CD8-positive, alpha-beta memory T cell (primary cell): ENCODE measurements around the gene RNU6-9. TPM values are rescaled to one million over a fixed set of nuclear protein-coding genes. Genes with fewer than 3 reads are reported as not detected.

Experiments used
- CTCF ChIA-PET: fragments of 350-600 bp; sonication (Branson Sonifier 250); formaldehyde crosslinking; loops from one replicate; lab custom pipeline; 2021; ENCODE audit warnings: antibody characterized with exemption; lab: Charles Lee
- POLR2A ChIA-PET: fragments of 350-600 bp; sonication (Branson Sonifier 250); formaldehyde crosslinking; loops from one replicate; lab custom pipeline; 2021; ENCODE audit warnings: antibody characterized with exemption; lab: Charles Lee
- DNase-seq, 5 donors: peaks; one replicate each; pipeline versions ENCODE4 v3.0.0 to v3.0.0-alpha.2; 2020 to 2022; ENCODE audit warnings: mixed read lengths in 1 of 5
- H3K27ac ChIP-seq: one replicate; pipeline ENCODE4 v1.7.0; 2013; ENCODE audit warnings: low read depth, mild to moderate bottlenecking, low read length, moderate library complexity
- H3K27me3 ChIP-seq: 2 replicates; pipeline ENCODE4 v1.7.0; 2013; ENCODE audit warnings: low read length, mild to moderate bottlenecking; ENCODE audit not compliant: insufficient read depth, poor library complexity, severe bottlenecking
- H3K36me3 ChIP-seq: 2 replicates; pipeline ENCODE4 v1.7.0; 2013; ENCODE audit warnings: mild to moderate bottlenecking, low read length, moderate library complexity; ENCODE audit not compliant: insufficient read depth
- H3K4me1 ChIP-seq: 2 replicates; pipeline ENCODE4 v1.7.0; 2013; ENCODE audit warnings: mild to moderate bottlenecking, low read length, moderate library complexity; ENCODE audit not compliant: insufficient read depth
- H3K4me3 ChIP-seq: 2 replicates; pipeline ENCODE4 v1.7.0; 2013; ENCODE audit warnings: mild to moderate bottlenecking, low read length
- H3K9me3 ChIP-seq: 2 replicates; pipeline ENCODE4 v1.7.0; 2013; ENCODE audit warnings: mild to moderate bottlenecking, low read length
- H3K27ac Mint-ChIP-seq, 8 donors: one replicate each; pipeline ENCODE4 v1.8.0; 2020 to 2021; ENCODE audit warnings: mixed read lengths in 8 of 8, mild to moderate bottlenecking in 6 of 8, inconsistent platforms in 3 of 8, moderate library complexity in 3 of 8
- H3K27me3 Mint-ChIP-seq, 2 donors: one replicate each; pipeline ENCODE4 v1.8.0; 2020 to 2021; ENCODE audit warnings: mixed read lengths in 2 of 2, mild to moderate bottlenecking in 1 of 2, moderate library complexity in 1 of 2
- H3K36me3 Mint-ChIP-seq, 3 donors: one replicate each; pipeline ENCODE4 v1.8.0; 2020 to 2021; ENCODE audit warnings: mixed read lengths in 3 of 3, inconsistent platforms in 1 of 3, mild to moderate bottlenecking in 1 of 3
- H3K4me1 Mint-ChIP-seq, 3 donors: one replicate each; pipeline ENCODE4 v1.8.0; 2020 to 2021; ENCODE audit warnings: mixed read lengths in 3 of 3, inconsistent platforms in 1 of 3, mild to moderate bottlenecking in 1 of 3
- H3K4me3 Mint-ChIP-seq, 7 donors: one replicate each; pipeline ENCODE4 v1.8.0; 2020 to 2021; ENCODE audit warnings: mixed read lengths in 7 of 7, mild to moderate bottlenecking in 6 of 7, moderate library complexity in 4 of 7, inconsistent platforms in 2 of 7
- H3K9me3 Mint-ChIP-seq, 5 donors: one replicate each; pipeline ENCODE4 v1.8.0; 2020 to 2022; ENCODE audit warnings: mixed read lengths in 5 of 5, mild to moderate bottlenecking in 3 of 5, moderate library complexity in 2 of 5, inconsistent platforms in 1 of 5
- polyA plus RNA-seq: library from polyadenylated mRNA; unstranded; fragments of 300-500 nt; fragmentation: Illumina TruSeq; gene quantifications from one replicate; pipeline ENCODE4 v1.2.3, GENCODE V29; 2021
- total RNA-seq, 2 experiments: library from RNA; stranded (reverse); gene quantifications; one replicate each; pipeline ENCODE4 v1.2.3, GENCODE V29; 2021

Gene RNU6-9
- total and polyA plus RNA-seq, 3 experiments from 2014 or later: not detected

DNA sequence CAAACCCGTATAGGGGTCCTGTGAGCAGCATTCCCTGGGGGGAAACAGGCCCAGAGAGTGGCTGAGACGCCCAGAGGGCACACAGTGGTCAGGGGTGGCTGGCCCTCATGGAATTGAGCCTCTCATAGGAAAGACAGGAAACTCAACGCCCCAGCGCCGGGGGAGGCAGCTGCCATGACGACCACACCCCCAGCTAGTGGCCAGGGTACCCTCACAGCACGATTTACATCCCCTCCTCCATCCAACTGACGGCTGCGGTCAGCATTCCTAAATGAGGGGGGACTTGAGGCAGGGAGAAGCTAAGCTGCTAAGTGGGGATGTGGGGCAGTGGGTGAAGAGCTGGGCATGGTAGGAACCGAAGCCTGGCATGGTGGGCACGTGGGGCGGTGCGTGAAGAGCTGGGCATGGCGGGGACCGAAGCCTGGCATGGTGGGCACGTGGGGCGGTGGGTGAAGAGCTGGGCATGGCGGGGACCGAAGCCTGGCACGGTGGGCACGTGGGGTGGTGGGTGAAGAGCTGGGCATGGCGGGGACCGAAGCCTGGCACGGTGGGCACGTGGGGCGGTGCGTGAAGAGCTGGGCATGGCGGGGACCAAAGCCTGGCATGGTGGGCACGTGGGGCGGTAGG lies 10.3 kb upstream of the RNU6-9 start:
- Mint-ChIP-seq H3K27ac (peak overlapping the region in 1 of 8 donors; percentile 10), H3K9me3 (no peaks in the 10 kb centered on the region), H3K36me3 (peaks cover 0 to 52% (median 0%) of the 10 kb centered on the region in 3 donors), H3K27me3 (peaks cover 0 to 2% of the 10 kb centered on the region in 2 donors), H3K4me3 (peak overlapping the region in 1 of 7 donors; percentile 18), H3K4me1 (peaks cover 0 to 11% (median 4%) of the 10 kb centered on the region in 3 donors)
- CTCF ChIA-PET: interaction anchor here (0.6 to 3.3 kb wide), 5 partner anchors 10 to 34 kb away, joined by 3 to 20 read pairs (median 3); partner anchors contain the start of genes KISS1R, MED16 and RNU6-9
- peaks cover 3% of the 10 kb centered on the region for H3K36me3 ChIP-seq
- POLR2A ChIA-PET: interaction anchor here (0.5 kb wide), 1 partner anchor 16 kb away, joined by 4 read pairs; no protein-coding TSS in a partner anchor
- DNase-seq: no peak
- H3K27me3 ChIP-seq: no peaks in the 10 kb centered on the region
- H3K27ac ChIP-seq: no peak overlapping the region
- no peak overlapping the region for H3K4me3 ChIP-seq
- no peaks in the 10 kb centered on the region for H3K9me3 ChIP-seq
- peaks cover 4% of the 10 kb centered on the region for H3K4me1 ChIP-seq

GRCh38 chr19:883661-884211 lies 9.5 kb upstream of the RNU6-9 start:
- H3K36me3 Mint-ChIP-seq: peaks cover 0 to 55% (median 0%) of the 10 kb centered on the region in 3 donors
- Histone ChIP-seq H3K4me3 (no peak overlapping the region), H3K9me3 (no peaks in the 10 kb centered on the region), H3K36me3 (peaks cover 3% of the 10 kb centered on the region), H3K4me1 (peaks cover 4% of the 10 kb centered on the region), H3K27ac (no peak overlapping the region), H3K27me3 (no peaks in the 10 kb centered on the region)
- H3K27me3 Mint-ChIP-seq: peaks cover 0 to 2% of the 10 kb centered on the region in 2 donors
- no peaks in the 10 kb centered on the region for H3K9me3 Mint-ChIP-seq
- CTCF ChIA-PET: interaction anchor here (1.9 to 3.3 kb wide), 2 partner anchors 10 to 20 kb away, joined by 7 to 20 read pairs; partner anchors contain the start of genes MED16 and RNU6-9
- POLR2A ChIA-PET: no interaction called here
- H3K27ac Mint-ChIP-seq: no peak overlapping the region
- DNase-seq: no peak
- no peak overlapping the region for H3K4me3 Mint-ChIP-seq
- peaks cover 0 to 14% (median 6%) of the 10 kb centered on the region in 3 donors for H3K4me1 Mint-ChIP-seq

DNA sequence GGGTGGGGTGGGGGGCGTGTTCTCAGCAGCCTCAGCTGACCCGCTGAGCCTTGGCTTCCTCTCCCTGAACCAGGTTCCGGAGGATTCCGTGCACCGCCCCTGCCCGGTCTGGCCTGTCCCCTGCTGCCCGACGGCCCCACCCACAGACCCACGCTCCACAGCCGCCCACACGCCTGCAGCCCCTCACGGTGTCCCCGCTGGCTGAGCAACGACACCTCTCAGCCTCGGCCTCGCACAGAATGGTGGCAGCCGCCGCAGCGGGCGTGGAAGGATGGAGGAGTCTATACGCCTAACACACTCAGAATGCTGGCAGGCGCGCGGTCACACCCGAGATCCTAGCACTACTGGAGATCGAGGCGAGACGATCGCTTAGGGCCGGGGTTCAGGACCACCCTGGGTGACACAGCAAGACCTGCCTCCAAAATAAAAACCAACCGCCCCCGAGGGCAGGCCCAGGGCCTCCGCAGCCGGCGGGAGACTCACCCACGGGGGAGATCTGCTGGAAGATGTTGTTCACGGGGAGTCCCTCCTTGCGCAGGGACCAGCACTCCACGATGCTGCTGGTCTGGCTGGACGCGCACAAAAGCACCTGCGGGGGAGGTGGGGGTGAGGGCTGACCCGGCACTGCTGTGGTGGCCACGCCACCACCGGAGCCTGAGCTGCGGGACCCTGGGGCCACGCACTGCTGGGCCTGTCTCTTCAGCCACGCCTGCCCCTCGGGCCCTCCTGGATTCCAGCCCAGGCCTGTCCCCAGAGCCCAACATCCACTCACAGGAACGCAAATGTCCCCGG lies 8.7 kb upstream of the RNU6-9 start:
- peaks cover 0 to 60% (median 0%) of the 10 kb centered on the region in 3 donors for H3K36me3 Mint-ChIP-seq
- Histone ChIP-seq H3K27me3 (no peaks in the 10 kb centered on the region), H3K4me1 (peaks cover 4% of the 10 kb centered on the region), H3K36me3 (peaks cover 7% of the 10 kb centered on the region), H3K4me3 (no peak overlapping the region), H3K9me3 (no peaks in the 10 kb centered on the region), H3K27ac (no peak overlapping the region)
- DNase-seq: no peak
- peaks cover 0 to 19% (median 9%) of the 10 kb centered on the region in 3 donors for H3K4me1 Mint-ChIP-seq
- no peaks in the 10 kb centered on the region for H3K9me3 Mint-ChIP-seq
- no peak overlapping the region for H3K4me3 Mint-ChIP-seq
- H3K27me3 Mint-ChIP-seq: peaks cover 0 to 2% of the 10 kb centered on the region in 2 donors
- H3K27ac Mint-ChIP-seq: no peak overlapping the region
- POLR2A ChIA-PET: no interaction called here
- CTCF ChIA-PET: no interaction called here

DNA sequence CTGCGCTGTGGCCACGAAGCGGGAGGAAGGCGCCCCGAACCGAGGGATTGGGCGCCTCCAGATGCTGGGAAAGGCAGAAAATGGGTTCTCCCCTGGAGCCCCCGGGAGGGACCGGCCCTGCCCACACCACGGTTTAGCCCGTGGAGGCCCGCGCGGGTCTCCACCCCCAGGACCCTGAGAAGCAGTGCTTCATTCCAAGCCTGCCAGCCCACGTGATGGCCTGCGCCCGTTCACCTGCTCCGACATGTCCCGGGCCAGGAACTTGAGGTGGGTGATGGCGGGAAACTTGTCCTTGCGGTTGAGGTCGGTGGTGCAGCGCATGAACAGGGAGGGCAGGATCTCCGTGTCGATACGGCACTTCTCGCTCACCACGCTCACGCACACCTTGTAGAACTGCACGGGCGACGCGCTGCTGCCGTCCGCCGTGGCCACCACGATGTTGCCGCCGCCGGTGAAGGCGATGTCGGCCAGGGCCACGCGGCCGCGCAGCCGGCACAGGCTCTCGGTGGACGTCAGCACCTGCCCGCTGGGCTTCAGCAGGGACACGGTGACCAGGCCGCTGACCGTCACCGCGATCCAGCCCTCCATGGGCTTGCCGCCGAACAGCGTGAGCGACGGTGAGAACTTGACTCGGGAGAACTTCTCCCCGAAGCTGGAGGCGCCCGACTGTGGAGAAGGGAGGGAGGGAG lies 7.6 kb upstream of the RNU6-9 start:
- H3K27me3 ChIP-seq: no peaks in the 10 kb centered on the region
- H3K36me3 Mint-ChIP-seq: peaks cover 0 to 70% (median 0%) of the 10 kb centered on the region in 3 donors
- H3K36me3 ChIP-seq: peaks cover 14% of the 10 kb centered on the region
- H3K27ac ChIP-seq: no peak overlapping the region
- ChIA-PET CTCF (interaction anchor here (0.9 kb wide), 1 partner anchor 22 kb away, joined by 3 read pairs; no protein-coding TSS in a partner anchor), POLR2A (no interaction called here)
- no peaks in the 10 kb centered on the region for H3K9me3 Mint-ChIP-seq
- H3K4me1 Mint-ChIP-seq: peaks cover 0 to 28% (median 12%) of the 10 kb centered on the region in 3 donors
- no peak overlapping the region for H3K4me3 ChIP-seq
- H3K9me3 ChIP-seq: no peaks in the 10 kb centered on the region
- peaks cover 4% of the 10 kb centered on the region for H3K4me1 ChIP-seq
- no peak overlapping the region for H3K4me3 Mint-ChIP-seq
- H3K27ac Mint-ChIP-seq: peak overlapping the region in 1 of 8 donors; percentile 70
- peaks cover 0 to 2% of the 10 kb centered on the region in 2 donors for H3K27me3 Mint-ChIP-seq
- DNase-seq: no peak

- Mint-ChIP-seq H3K4me1 (peaks cover 5 to 37% (median 14%) of the 10 kb centered on the region in 3 donors), H3K27ac (peak overlapping the region in 3 of 8 donors; percentile 42 to 95 (median 70)), H3K4me3 (no peak overlapping the region), H3K36me3 (peaks cover 0 to 58% (median 0%) of the 10 kb centered on the region in 3 donors), H3K9me3 (no peaks in the 10 kb centered on the region), H3K27me3 (peaks cover 0 to 2% of the 10 kb centered on the region in 2 donors)
- Histone ChIP-seq H3K4me1 (peaks cover 6% of the 10 kb centered on the region), H3K9me3 (no peaks in the 10 kb centered on the region), H3K27ac (no peak overlapping the region), H3K36me3 (peaks cover 14% of the 10 kb centered on the region), H3K27me3 (no peaks in the 10 kb centered on the region), H3K4me3 (no peak overlapping the region)
- CTCF ChIA-PET: no interaction called here
- POLR2A ChIA-PET: interaction anchor here (1.2 kb wide), 1 partner anchor 12 kb away, joined by 3 read pairs; no protein-coding TSS in a partner anchor
- no peak for DNase-seq
These were observed 6.2 kb upstream of the RNU6-9 start for GRCh38 chr19:887072-887471.

- no peaks in the 10 kb centered on the region for H3K27me3 ChIP-seq
- peak overlapping the region in 2 of 7 donors; percentile 6 to 16 for H3K4me3 Mint-ChIP-seq
- peaks cover 0 to 2% of the 10 kb centered on the region in 2 donors for H3K27me3 Mint-ChIP-seq
- H3K36me3 Mint-ChIP-seq: peaks cover 0 to 53% (median 0%) of the 10 kb centered on the region in 3 donors
- peaks cover 14% of the 10 kb centered on the region for H3K36me3 ChIP-seq
- H3K4me1 Mint-ChIP-seq: peaks cover 5 to 40% (median 14%) of the 10 kb centered on the region in 3 donors
- H3K9me3 ChIP-seq: no peaks in the 10 kb centered on the region
- ChIA-PET POLR2A (interaction anchor here (1.2 to 2.2 kb wide), 3 partner anchors 13 to 22 kb away, joined by 3 to 10 read pairs (median 5); no protein-coding TSS in a partner anchor), CTCF (interaction anchor here (1.0 to 1.1 kb wide), 2 partner anchors 9 to 23 kb away, joined by 3 read pairs; no protein-coding TSS in a partner anchor)
- no peak overlapping the region for H3K4me3 ChIP-seq
- no peak overlapping the region for H3K27ac ChIP-seq
- no peak for DNase-seq
- peaks cover 9% of the 10 kb centered on the region for H3K4me1 ChIP-seq
- peak overlapping the region in 3 of 8 donors; percentile 42 to 95 (median 94) for H3K27ac Mint-ChIP-seq
- H3K9me3 Mint-ChIP-seq: no peaks in the 10 kb centered on the region
These were observed 5.7 kb upstream of the RNU6-9 start for GRCh38 chr19:887599-887998.
